SU-DHL-6 (cell line): ENCODE data around the gene FGF22.

ENCODE experiments used
- CTCF ChIP-seq: fragments of 200-600 bp; sonication (generic); IDR thresholded peaks from one replicate; pipeline ENCODE4 v1.5.1; 2017; ENCODE audit warnings: antibody characterized with exemption, mild to moderate bottlenecking, low read length, moderate library complexity; ENCODE audit not compliant: insufficient read depth, poor library complexity, severe bottlenecking
- EZH2phosphoT487 ChIP-seq: fragments of 200-600 bp; sonication (generic), shearing (Covaris generic); conservative IDR thresholded peaks from 2 replicates; pipeline ENCODE4 v1.6.1; 2018; ENCODE audit warnings: mild to moderate bottlenecking, antibody characterized with exemption, low read length, moderate library complexity, mixed read lengths

- no peak for TF ChIP-seq CTCF
- no peak for TF ChIP-seq EZH2phosphoT487
Measured at GRCh38 chr19:653425-653824, 13.7 kb downstream of the FGF22 start.
